NB4 (cell line): ENCODE results near the gene PTPRN.

ENCODE experiments used
- MAX ChIP-seq: IDR thresholded peaks from 2 replicates; pipeline ENCODE4 v1.6.1; 2011; ENCODE audit warnings: low read depth, low read length
- TF ChIP-seq, protein P1 (sequence below): IDR thresholded peaks from one replicate; pipeline ENCODE4 v1.5.1; 2012; ENCODE audit warnings: low read depth, low read length

DNA sequence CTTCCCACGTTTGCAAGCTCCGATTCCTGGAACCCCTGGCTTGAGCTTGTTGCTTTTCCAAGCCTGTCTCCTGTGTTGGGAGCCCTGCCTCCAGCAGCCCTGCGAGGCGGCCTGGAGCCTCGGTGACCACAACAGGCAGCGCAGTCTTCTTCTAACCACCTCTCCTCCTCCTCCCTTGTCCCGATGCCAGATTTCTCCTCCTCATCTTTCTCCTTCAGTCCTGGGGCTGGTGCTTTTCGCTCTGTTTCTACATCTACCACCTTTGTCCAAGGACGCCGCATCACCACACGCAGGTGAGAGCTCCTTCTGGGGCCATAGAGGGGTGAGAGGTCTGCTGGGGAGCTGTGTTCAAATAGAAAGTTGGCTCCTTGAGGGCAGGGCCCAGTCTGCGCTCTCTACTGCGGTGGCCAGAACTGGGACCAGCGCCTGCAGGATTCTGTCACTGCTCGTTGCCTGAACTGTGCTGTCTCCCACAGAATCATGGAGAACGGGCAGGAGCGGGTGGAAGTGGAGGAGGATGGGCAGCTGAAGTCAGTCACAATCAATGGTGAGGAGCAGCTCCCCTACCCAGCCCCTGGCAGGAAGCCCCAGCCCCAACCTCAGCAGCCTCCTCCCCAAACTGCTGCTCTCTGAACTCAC, 26.1 kb downstream of the PTPRN start:
- TF ChIP-seq MAX: no peak
- TF ChIP-seq, protein P1, sequence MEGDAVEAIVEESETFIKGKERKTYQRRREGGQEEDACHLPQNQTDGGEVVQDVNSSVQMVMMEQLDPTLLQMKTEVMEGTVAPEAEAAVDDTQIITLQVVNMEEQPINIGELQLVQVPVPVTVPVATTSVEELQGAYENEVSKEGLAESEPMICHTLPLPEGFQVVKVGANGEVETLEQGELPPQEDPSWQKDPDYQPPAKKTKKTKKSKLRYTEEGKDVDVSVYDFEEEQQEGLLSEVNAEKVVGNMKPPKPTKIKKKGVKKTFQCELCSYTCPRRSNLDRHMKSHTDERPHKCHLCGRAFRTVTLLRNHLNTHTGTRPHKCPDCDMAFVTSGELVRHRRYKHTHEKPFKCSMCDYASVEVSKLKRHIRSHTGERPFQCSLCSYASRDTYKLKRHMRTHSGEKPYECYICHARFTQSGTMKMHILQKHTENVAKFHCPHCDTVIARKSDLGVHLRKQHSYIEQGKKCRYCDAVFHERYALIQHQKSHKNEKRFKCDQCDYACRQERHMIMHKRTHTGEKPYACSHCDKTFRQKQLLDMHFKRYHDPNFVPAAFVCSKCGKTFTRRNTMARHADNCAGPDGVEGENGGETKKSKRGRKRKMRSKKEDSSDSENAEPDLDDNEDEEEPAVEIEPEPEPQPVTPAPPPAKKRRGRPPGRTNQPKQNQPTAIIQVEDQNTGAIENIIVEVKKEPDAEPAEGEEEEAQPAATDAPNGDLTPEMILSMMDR: no peak
